Right atrium auricular region (tissue), 2 donors: Measurements from ENCODE around the gene SLCO1B3. TPM values are rescaled to one million over a fixed set of nuclear protein-coding genes. Genes with fewer than 3 reads are reported as not detected.

ENCODE experiments used
- DNase-seq: peaks from one replicate; pipeline ENCODE4 v3.0.0-alpha.2; 2019; ENCODE audit warnings: low spot score
- H3K27ac ChIP-seq, 2 donors: fragments of 200-600 bp; sonication (generic); 1 replicate in 1 of 2; 2 replicates in 1 of 2; pipeline ENCODE4 v1.5.1; 2016 to 2019
- H3K27me3 ChIP-seq, 2 donors: fragments of 200-600 bp; sonication (generic); one replicate each; pipeline versions ENCODE4 v1.5.1 to v1.6.0; 2017 to 2019
- H3K36me3 ChIP-seq: fragments of 200-600 bp; sonication (generic); one replicate; pipeline ENCODE4 v1.5.1; 2016
- H3K4me1 ChIP-seq, 2 donors: fragments of 200-600 bp; sonication (generic); one replicate each; pipeline versions ENCODE4 v1.5.1 to v1.6.0; 2017 to 2019
- H3K4me3 ChIP-seq, 2 donors: fragments of 200-600 bp; sonication (generic); 1 replicate in 1 of 2; 2 replicates in 1 of 2; pipeline ENCODE4 v1.5.1; 2017 to 2019; ENCODE audit warnings: mild to moderate bottlenecking in 1 of 2, moderate library complexity in 1 of 2
- H3K9me3 ChIP-seq, 2 donors: fragments of 200-600 bp; sonication (generic); one replicate each; pipeline ENCODE4 v1.5.1; 2019
- total RNA-seq, 2 donors: library from RNA; depleted of rRNA; stranded (reverse); fragments of >200 nt; gene quantifications; one replicate each; pipeline ENCODE4 v1.1.0, GENCODE V29; 2016
- TF ChIP-seq, protein P1 (sequence below), 2 donors: fragments of 200-600 bp; sonication (generic); IDR thresholded peaks; one replicate each; pipeline ENCODE4 v1.5.1; 2019; ENCODE audit warnings: antibody characterized with exemption in 2 of 2

The SLCO1B3 gene
- total RNA-seq, 2 donors from 2014 or later: not detected

GRCh38 chr12:20885116-20885515 is 74.6 kb downstream of the SLCO1B3 start:
- no peak for DNase-seq
- peaks cover 4 to 7% of the 10 kb centered on the region in 2 donors for H3K9me3 ChIP-seq
- no peaks in the 10 kb centered on the region for H3K4me1 ChIP-seq
- no peaks in the 10 kb centered on the region for H3K27me3 ChIP-seq
- H3K27ac ChIP-seq: no peak overlapping the region
- no peak overlapping the region for H3K4me3 ChIP-seq
- TF ChIP-seq, protein P1, sequence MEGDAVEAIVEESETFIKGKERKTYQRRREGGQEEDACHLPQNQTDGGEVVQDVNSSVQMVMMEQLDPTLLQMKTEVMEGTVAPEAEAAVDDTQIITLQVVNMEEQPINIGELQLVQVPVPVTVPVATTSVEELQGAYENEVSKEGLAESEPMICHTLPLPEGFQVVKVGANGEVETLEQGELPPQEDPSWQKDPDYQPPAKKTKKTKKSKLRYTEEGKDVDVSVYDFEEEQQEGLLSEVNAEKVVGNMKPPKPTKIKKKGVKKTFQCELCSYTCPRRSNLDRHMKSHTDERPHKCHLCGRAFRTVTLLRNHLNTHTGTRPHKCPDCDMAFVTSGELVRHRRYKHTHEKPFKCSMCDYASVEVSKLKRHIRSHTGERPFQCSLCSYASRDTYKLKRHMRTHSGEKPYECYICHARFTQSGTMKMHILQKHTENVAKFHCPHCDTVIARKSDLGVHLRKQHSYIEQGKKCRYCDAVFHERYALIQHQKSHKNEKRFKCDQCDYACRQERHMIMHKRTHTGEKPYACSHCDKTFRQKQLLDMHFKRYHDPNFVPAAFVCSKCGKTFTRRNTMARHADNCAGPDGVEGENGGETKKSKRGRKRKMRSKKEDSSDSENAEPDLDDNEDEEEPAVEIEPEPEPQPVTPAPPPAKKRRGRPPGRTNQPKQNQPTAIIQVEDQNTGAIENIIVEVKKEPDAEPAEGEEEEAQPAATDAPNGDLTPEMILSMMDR (IDR thresholded peaks at IDR 0.05): no peak
- no peaks in the 10 kb centered on the region for H3K36me3 ChIP-seq

DNA sequence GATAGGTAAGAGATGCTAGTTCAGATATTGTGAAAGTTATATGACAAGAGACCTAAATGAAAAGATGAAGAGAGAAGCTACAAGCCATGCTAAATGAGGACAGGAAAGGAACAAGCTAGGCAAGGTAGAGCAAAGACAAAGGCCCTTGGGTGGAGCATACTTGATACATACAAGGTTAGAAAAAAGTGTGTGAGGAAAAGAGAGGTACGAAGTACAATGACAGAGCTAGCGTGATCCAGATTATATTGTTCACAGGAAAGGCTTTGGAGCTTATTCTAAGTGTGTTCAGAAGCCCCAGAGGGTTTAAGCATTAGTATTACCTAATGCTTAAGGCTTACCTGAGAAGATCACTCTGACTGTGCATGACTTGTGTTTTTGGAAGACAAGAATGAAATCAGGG is 75.0 kb downstream of the SLCO1B3 start:
- TF ChIP-seq, protein P1 (IDR thresholded peaks at IDR 0.05): no peak
- Histone ChIP-seq H3K4me3 (no peak overlapping the region), H3K36me3 (no peaks in the 10 kb centered on the region), H3K27me3 (no peaks in the 10 kb centered on the region), H3K9me3 (peaks cover 4 to 7% of the 10 kb centered on the region in 2 donors), H3K27ac (no peak overlapping the region), H3K4me1 (no peaks in the 10 kb centered on the region)
- DNase-seq: no peak

DNA sequence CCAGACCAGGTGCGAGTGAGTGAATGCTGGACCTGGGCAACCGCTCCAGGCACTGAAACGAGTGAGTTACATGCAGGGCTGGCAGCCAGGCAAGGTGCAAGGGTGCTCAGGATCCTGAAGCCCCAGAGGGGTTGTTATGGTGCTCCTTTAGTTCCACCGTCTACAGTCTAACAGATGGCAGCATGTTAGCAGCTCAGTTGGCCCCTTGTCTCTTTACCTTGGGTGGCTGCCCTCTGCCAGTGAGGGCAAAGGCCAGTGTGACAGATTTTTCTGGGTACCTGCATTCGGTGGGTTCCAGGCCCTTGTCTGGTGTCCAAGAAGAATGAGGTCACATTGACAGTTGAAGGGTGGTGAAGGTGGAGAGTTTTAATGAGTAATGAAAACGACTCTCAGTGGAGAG is 106.8 kb downstream of the SLCO1B3 start:
- H3K9me3 ChIP-seq: peaks cover 0 to 7% of the 10 kb centered on the region in 2 donors
- H3K36me3 ChIP-seq: no peaks in the 10 kb centered on the region
- no peak overlapping the region for H3K27ac ChIP-seq
- no peaks in the 10 kb centered on the region for H3K27me3 ChIP-seq
- no peak overlapping the region for H3K4me3 ChIP-seq
- DNase-seq: no peak
- H3K4me1 ChIP-seq: no peaks in the 10 kb centered on the region
- TF ChIP-seq, protein P1 (IDR thresholded peaks at IDR 0.05): no peak

- Histone ChIP-seq H3K4me3 (no peak overlapping the region), H3K9me3 (peaks cover 0 to 7% of the 10 kb centered on the region in 2 donors), H3K36me3 (no peaks in the 10 kb centered on the region), H3K27me3 (no peaks in the 10 kb centered on the region), H3K4me1 (no peaks in the 10 kb centered on the region), H3K27ac (no peak overlapping the region)
- no peak for DNase-seq
- TF ChIP-seq, protein P1 (IDR thresholded peaks at IDR 0.05): no peak
Observed at GRCh38 chr12:20917819-20918218, 107.3 kb downstream of the SLCO1B3 start.

GRCh38 chr12:20931894-20932293 is 121.4 kb downstream of the SLCO1B3 start:
- no peak for DNase-seq
- no peaks in the 10 kb centered on the region for H3K36me3 ChIP-seq
- no peak overlapping the region for H3K27ac ChIP-seq
- no peak overlapping the region for H3K4me3 ChIP-seq
- TF ChIP-seq, protein P1 (IDR thresholded peaks at IDR 0.05): no peak
- H3K4me1 ChIP-seq: no peaks in the 10 kb centered on the region
- no peaks in the 10 kb centered on the region for H3K27me3 ChIP-seq
- peaks cover 0 to 11% of the 10 kb centered on the region in 2 donors for H3K9me3 ChIP-seq

DNA sequence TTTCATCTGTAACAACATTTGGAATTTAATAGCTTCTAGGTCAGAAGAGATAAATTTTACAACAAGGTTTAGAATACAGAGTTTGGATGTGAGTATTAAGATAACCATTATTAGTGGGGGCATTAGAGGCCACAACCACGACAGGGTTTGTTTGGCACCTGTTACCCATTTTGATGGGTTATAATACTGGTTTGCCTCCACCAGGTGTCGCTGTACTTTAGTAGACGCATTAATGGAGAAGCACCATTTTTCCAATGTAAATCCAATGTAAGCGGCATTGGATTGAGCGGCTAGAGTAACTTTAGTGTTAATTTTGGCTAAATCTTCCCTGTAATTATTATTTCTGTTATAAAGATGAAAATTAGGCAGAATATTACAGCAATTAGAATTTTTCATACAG is 136.2 kb downstream of the SLCO1B3 start:
- no peak for DNase-seq
- Histone ChIP-seq H3K4me1 (no peaks in the 10 kb centered on the region), H3K4me3 (no peak overlapping the region)

More for the DNA sequence above, 136.2 kb downstream of the SLCO1B3 start:
- H3K36me3 ChIP-seq: no peaks in the 10 kb centered on the region
- H3K9me3 ChIP-seq: no peaks in the 10 kb centered on the region
- no peak overlapping the region for H3K27ac ChIP-seq
- H3K27me3 ChIP-seq: no peaks in the 10 kb centered on the region
- TF ChIP-seq, protein P1 (IDR thresholded peaks at IDR 0.05): peak in 1 of 2 donors; percentile 46
